ENCODE measurements around the gene WNT2B.
A peak's percentile ranks its signal among the peaks of the same experiment; 100 is the strongest.

Gene WNT2B

GRCh38 chr1:112509660-112510178 lies 954 bp downstream of the WNT2B start:
- Mint-ChIP-seq H3K4me3 (peak overlapping the region; percentile 43), H3K4me1 (ENCODE audit: low read depth) (peaks cover 12% of the 10 kb centered on the region), H3K36me3 (ENCODE audit: low read depth) (no peaks in the 10 kb centered on the region), H3K27me3 (peaks cover 38% of the 10 kb centered on the region), H3K9me3 (no peaks in the 10 kb centered on the region), H3K27ac (no peak overlapping the region)
- DNase-seq, result no peak

GRCh38 chr1:112510340-112510739 lies 1.6 kb downstream of the WNT2B start:
- Mint-ChIP-seq H3K27ac (no peak overlapping the region), H3K9me3 (no peaks in the 10 kb centered on the region), H3K4me1 (ENCODE audit: low read depth) (peaks cover 12% of the 10 kb centered on the region), H3K36me3 (ENCODE audit: low read depth) (no peaks in the 10 kb centered on the region), H3K27me3 (peaks cover 32% of the 10 kb centered on the region), H3K4me3 (no peak overlapping the region)
- no peak for DNase-seq

DNA sequence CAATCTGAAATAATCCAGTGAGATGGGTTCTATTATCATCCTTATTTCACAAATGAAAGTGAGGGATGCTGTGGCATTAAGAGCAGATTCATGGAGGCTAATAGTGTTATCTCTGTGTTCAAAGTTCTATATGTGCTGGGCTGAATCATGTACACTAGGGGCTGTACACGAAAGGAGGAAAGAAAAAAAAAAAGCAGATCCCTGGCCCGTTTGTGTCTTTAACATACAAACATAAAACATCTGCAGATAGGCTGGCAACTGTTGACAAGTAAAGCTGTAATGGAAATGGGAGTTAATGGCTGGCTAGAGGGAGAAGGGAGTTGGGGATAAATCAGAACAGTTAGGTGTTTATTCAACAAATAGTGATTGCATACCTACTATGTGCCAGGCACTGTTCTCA lies 3.1 kb downstream of the WNT2B start:
- no peak overlapping the region for H3K4me3 Mint-ChIP-seq
- H3K36me3 Mint-ChIP-seq (ENCODE audit: low read depth), result no peaks in the 10 kb centered on the region
- H3K9me3 Mint-ChIP-seq, result no peaks in the 10 kb centered on the region
- DNase-seq, result no peak
- H3K4me1 Mint-ChIP-seq (ENCODE audit: low read depth), result peaks cover 12% of the 10 kb centered on the region
- no peak overlapping the region for H3K27ac Mint-ChIP-seq
- H3K27me3 Mint-ChIP-seq, result peaks cover 29% of the 10 kb centered on the region

- H3K4me3 Mint-ChIP-seq, result no peak overlapping the region
- peaks cover 2% of the 10 kb centered on the region for H3K4me1 Mint-ChIP-seq (ENCODE audit: low read depth)
- no peaks in the 10 kb centered on the region for H3K36me3 Mint-ChIP-seq (ENCODE audit: low read depth)
- H3K27ac Mint-ChIP-seq, result no peak overlapping the region
- H3K27me3 Mint-ChIP-seq, result peaks cover 18% of the 10 kb centered on the region
- H3K9me3 Mint-ChIP-seq, result no peaks in the 10 kb centered on the region
- no peak for DNase-seq
Measured at GRCh38 chr1:112513112-112513870, 4.5 kb downstream of the WNT2B start.

DNA sequence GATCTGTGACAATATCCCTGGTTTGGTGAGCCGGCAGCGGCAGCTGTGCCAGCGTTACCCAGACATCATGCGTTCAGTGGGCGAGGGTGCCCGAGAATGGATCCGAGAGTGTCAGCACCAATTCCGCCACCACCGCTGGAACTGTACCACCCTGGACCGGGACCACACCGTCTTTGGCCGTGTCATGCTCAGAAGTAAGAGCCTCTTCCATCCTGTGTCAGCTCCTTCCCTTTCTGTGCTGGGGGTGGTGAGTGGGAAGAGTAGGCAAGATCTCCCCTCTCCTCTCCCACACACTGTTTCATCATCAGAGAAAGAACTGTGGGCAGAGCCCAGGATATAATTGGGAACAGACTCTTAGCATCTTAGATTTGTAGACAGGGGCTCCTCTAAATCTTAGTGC lies 6.1 kb downstream of the WNT2B start:
- Mint-ChIP-seq H3K27ac (no peak overlapping the region), H3K36me3 (ENCODE audit: low read depth) (no peaks in the 10 kb centered on the region), H3K9me3 (no peaks in the 10 kb centered on the region), H3K4me3 (no peak overlapping the region), H3K27me3 (peaks cover 9% of the 10 kb centered on the region), H3K4me1 (ENCODE audit: low read depth) (no peaks in the 10 kb centered on the region)
- no peak for DNase-seq

DNA sequence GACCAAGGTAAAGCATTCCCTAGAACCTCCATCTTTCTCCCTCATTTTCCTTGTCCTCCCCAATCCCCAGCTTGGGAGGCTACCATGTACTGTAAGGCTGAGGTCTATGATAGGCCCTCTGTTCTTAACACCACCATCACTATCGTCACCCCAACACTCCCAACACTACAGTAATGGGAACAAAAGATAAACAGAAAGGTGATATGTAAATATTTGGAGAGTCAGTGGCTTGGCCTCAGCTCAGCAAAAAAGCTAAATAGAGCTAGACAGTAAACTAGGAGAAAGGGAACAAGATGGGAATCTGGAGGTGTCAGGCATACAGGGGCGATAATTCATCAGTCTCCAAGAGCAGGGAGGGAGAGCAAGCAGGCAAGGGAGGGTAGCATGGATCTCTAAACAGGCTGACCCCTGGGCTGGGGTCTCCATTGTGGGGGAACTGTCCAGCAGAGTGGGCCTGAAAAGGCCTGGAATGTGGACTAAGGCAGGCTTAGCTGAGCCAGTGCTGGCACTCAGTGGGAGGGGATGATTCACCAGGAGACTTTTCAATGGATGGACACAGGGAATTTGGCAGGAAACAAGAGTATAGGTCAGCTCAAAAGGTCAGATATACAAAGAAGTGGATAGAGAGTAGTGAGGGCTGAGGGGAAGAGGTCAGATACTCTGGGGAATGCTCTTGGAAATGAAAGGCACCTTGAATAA lies 6.7 kb downstream of the WNT2B start:
- H3K27ac Mint-ChIP-seq, result no peak overlapping the region
- no peak for DNase-seq
- peaks cover 3% of the 10 kb centered on the region for H3K27me3 Mint-ChIP-seq
- H3K36me3 Mint-ChIP-seq (ENCODE audit: low read depth), result no peaks in the 10 kb centered on the region
- no peak overlapping the region for H3K4me3 Mint-ChIP-seq
- no peaks in the 10 kb centered on the region for H3K4me1 Mint-ChIP-seq (ENCODE audit: low read depth)
- no peaks in the 10 kb centered on the region for H3K9me3 Mint-ChIP-seq

GRCh38 chr1:112516141-112516540 lies 7.4 kb downstream of the WNT2B start:
- Mint-ChIP-seq H3K4me3 (no peak overlapping the region), H3K36me3 (ENCODE audit: low read depth) (no peaks in the 10 kb centered on the region), H3K27me3 (no peaks in the 10 kb centered on the region), H3K27ac (no peak overlapping the region), H3K4me1 (ENCODE audit: low read depth) (no peaks in the 10 kb centered on the region), H3K9me3 (no peaks in the 10 kb centered on the region)
- no peak for DNase-seq

GRCh38 chr1:112517231-112517630 lies 8.5 kb downstream of the WNT2B start:
- Mint-ChIP-seq H3K9me3 (no peaks in the 10 kb centered on the region), H3K27ac (no peak overlapping the region), H3K4me1 (ENCODE audit: low read depth) (no peaks in the 10 kb centered on the region), H3K36me3 (ENCODE audit: low read depth) (no peaks in the 10 kb centered on the region), H3K4me3 (no peak overlapping the region), H3K27me3 (no peaks in the 10 kb centered on the region)
- DNase-seq, result no peak

GRCh38 chr1:112517646-112518045 lies 8.9 kb downstream of the WNT2B start:
- DNase-seq, result no peak
- no peaks in the 10 kb centered on the region for H3K9me3 Mint-ChIP-seq
- no peak overlapping the region for H3K27ac Mint-ChIP-seq
- no peaks in the 10 kb centered on the region for H3K27me3 Mint-ChIP-seq
- H3K4me1 Mint-ChIP-seq (ENCODE audit: low read depth), result no peaks in the 10 kb centered on the region
- no peaks in the 10 kb centered on the region for H3K36me3 Mint-ChIP-seq (ENCODE audit: low read depth)
- no peak overlapping the region for H3K4me3 Mint-ChIP-seq

DNA sequence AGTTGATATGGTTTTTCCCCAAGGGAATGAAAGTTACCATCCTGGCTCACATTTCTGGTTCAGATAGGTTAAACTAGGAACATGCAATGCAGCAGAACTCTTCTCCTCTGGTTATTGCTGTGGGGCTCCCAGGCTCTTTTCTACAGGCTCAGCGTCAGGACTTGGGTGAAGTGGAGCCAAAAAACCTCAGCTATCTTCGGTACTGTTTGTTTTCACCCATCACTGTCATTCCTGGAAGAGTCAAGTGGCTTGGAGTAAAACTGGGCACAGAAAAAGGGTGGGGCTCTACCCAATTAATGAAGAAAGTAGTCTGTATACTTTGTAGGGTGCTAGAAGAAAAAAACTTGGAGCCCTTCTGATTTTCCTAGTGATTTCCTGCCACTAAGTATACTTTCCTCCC lies 9.4 kb downstream of the WNT2B start:
- H3K36me3 Mint-ChIP-seq (ENCODE audit: low read depth), result no peaks in the 10 kb centered on the region
- no peak overlapping the region for H3K27ac Mint-ChIP-seq
- no peaks in the 10 kb centered on the region for H3K9me3 Mint-ChIP-seq
- no peaks in the 10 kb centered on the region for H3K27me3 Mint-ChIP-seq
- H3K4me1 Mint-ChIP-seq (ENCODE audit: low read depth), result no peaks in the 10 kb centered on the region
- no peak for DNase-seq
- no peak overlapping the region for H3K4me3 Mint-ChIP-seq

GRCh38 chr1:112520166-112520565 lies 11.4 kb downstream of the WNT2B start:
- Mint-ChIP-seq H3K27ac (no peak overlapping the region), H3K4me1 (ENCODE audit: low read depth) (no peaks in the 10 kb centered on the region), H3K9me3 (no peaks in the 10 kb centered on the region), H3K36me3 (ENCODE audit: low read depth) (no peaks in the 10 kb centered on the region), H3K4me3 (no peak overlapping the region), H3K27me3 (no peaks in the 10 kb centered on the region)
- no peak for DNase-seq

DNA sequence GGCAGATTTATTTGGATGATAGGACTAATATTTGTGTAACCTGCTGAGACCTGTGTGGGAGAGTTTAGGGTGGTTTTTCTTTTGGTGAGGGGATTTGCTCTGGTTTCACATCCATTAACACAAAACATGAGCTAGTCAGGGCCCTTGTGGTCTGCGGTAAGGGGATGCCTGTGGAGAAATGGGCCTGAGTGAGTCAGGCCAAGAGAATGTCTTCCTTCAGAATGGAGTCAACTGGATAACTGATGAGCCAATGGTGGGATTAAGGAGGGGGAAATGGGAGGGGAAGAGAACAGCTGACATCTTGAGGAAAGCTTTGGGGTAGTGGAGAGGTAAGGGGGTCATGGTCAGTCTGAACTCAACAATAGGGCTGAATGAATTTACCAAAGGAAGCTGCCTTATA lies 13.9 kb downstream of the WNT2B start:
- H3K4me1 Mint-ChIP-seq (ENCODE audit: low read depth), result no peaks in the 10 kb centered on the region
- no peaks in the 10 kb centered on the region for H3K9me3 Mint-ChIP-seq
- no peak for DNase-seq
- no peak overlapping the region for H3K27ac Mint-ChIP-seq
- peaks cover 3% of the 10 kb centered on the region for H3K36me3 Mint-ChIP-seq (ENCODE audit: low read depth)
- no peak overlapping the region for H3K4me3 Mint-ChIP-seq
- no peaks in the 10 kb centered on the region for H3K27me3 Mint-ChIP-seq

GRCh38 chr1:112524251-112524650 lies 15.5 kb downstream of the WNT2B start:
- no peak overlapping the region for H3K27ac Mint-ChIP-seq
- no peaks in the 10 kb centered on the region for H3K27me3 Mint-ChIP-seq
- no peak overlapping the region for H3K4me3 Mint-ChIP-seq
- peaks cover 3% of the 10 kb centered on the region for H3K36me3 Mint-ChIP-seq (ENCODE audit: low read depth)
- H3K4me1 Mint-ChIP-seq (ENCODE audit: low read depth), result no peaks in the 10 kb centered on the region
- no peaks in the 10 kb centered on the region for H3K9me3 Mint-ChIP-seq
- DNase-seq, result no peak

- peaks cover 3% of the 10 kb centered on the region for H3K36me3 Mint-ChIP-seq (ENCODE audit: low read depth)
- DNase-seq, result no peak
- no peaks in the 10 kb centered on the region for H3K9me3 Mint-ChIP-seq
- no peak overlapping the region for H3K4me3 Mint-ChIP-seq
- H3K27me3 Mint-ChIP-seq, result no peaks in the 10 kb centered on the region
- no peak overlapping the region for H3K27ac Mint-ChIP-seq
- H3K4me1 Mint-ChIP-seq (ENCODE audit: low read depth), result no peaks in the 10 kb centered on the region
Measured at GRCh38 chr1:112524986-112525385, 16.2 kb downstream of the WNT2B start.

- Mint-ChIP-seq H3K27ac (no peak overlapping the region), H3K4me3 (no peak overlapping the region), H3K9me3 (no peaks in the 10 kb centered on the region), H3K36me3 (ENCODE audit: low read depth) (peaks cover 3% of the 10 kb centered on the region), H3K4me1 (ENCODE audit: low read depth) (no peaks in the 10 kb centered on the region), H3K27me3 (no peaks in the 10 kb centered on the region)
- DNase-seq, result no peak
Measured at GRCh38 chr1:112527266-112528010, 18.7 kb downstream of the WNT2B start.
